ENCODE data around the gene CPT1B.
A peak's percentile ranks its signal among the peaks of the same experiment; 100 is the strongest.

Gene CPT1B

GRCh38 chr22:50585781-50586180 lies 7.6 kb upstream of the CPT1B start:
- no peak for DNase-seq (ENCODE audit: low read depth)

DNA sequence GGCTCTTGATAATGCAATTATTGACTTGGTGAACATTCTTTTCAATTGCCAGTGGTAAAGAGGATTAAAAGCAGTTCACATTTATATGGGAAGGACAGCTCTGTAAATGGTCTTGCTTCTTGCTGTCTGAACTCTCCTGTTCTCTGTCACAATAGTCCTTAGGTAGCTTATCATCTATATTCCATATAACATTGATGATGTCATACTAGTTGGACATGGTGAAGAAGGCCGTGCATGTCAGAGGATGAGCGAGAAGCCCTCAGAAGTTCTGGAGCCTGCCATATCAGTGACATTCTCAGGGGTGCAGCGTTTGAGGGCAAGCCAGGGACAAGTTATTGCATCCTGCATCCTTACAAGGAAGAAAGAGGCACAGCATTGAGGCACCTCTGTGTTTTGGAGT lies 7.0 kb upstream of the CPT1B start:
- DNase-seq (ENCODE audit: low read depth): no peak

DNA sequence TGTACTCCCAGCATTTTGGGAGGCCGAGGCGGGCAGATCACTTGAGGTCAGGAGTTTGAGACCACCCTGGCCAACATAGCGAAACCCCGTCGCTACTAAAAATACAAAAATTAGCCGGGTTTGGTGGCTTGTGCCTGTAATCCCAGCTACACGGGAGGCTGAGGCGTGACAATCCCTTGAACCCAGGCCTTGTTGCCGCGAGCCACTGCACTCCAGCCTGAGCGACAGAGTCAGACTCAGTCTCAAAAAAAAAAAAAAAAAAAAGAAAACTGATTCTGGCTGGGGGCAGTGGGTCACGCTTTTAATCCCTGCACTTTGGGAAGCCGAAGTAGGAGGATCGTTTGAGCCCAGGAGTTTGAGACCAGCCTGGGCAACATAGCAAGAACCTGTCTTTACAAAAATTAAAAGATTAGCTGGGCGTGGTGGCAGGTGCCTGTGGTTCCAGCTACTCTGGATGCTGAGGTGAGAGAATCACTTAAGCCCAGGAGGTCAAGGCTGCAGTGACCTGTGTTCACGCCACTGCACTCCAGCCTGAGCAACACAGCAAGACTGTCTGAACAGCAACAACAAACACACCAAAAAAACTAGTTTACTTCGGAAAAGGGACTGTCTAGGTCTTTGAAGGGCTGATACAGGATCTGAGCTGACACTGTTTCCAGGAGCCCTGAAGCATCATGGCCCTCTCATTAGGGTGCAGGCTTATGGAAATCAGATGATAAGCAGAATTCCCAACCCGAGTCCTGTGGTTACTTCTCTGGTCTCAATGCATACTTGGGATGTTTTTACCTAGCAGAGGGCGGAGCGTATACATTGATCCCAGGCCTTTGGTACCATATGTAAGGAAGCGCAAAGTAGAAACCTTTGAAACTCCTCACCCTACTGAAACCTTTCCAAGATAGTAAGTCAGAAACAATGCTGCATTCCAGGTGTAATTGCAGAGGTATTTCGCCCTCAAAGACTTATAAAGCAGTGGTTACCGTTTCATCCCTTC lies 6.2 kb upstream of the CPT1B start:
- no peak for DNase-seq (ENCODE audit: low read depth)

GRCh38 chr22:50583294-50583861 lies 5.2 kb upstream of the CPT1B start:
- no peak for DNase-seq (ENCODE audit: low read depth)

DNA sequence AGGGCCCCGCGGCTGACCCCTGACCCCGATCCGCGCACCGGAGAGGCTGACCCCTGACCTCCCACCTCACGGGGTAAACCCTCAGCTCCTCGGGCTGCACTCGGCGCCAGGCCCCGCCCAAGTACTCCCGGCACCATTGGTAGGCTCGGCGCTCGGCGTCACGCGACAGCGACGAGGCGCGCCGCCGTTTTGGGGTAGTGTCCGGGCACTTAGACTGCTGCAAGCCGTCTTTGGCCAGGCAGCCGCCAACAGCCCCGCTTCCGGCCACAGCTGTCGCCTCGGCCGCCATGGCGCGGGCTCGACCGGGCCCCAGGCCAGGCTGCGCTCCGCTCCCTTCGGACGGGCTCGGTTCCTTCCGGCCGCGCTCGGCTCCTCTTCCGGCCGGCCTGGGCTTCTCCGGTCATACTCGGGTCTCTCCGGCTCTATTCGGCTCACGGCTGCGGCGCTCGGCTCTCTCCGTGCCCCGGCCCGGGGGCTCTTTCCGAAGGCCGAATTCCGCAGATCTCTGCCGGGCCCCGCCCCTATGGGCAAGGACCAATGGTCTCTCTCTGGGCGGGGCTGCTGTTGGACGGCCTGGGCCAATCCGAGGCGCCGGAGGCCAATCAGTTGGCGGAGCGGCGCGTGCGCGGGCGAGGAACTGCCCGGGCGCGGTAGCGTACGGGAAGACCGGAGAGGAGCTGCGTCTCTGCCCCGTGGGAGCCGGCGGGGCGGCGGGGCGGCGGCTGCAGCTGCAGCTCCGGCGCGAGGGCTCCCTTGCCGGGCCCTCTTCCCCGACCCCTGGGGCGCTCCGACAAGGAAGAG lies 4.5 kb upstream of the CPT1B start, which contains the start of gene CHKB:
TSS of gene CHKB (minus strand) at position 357 of the 801 bp plus-strand sequence. CDS start at position 289, 68 bp downstream.
- peak; percentile 97 for DNase-seq (ENCODE audit: low read depth)

- no peak for DNase-seq (ENCODE audit: low read depth)
These were observed 3.8 kb upstream of the CPT1B start for GRCh38 chr22:50581950-50582492.

GRCh38 chr22:50581031-50581949 lies 3.1 kb upstream of the CPT1B start:
- no peak for DNase-seq (ENCODE audit: low read depth)

DNA sequence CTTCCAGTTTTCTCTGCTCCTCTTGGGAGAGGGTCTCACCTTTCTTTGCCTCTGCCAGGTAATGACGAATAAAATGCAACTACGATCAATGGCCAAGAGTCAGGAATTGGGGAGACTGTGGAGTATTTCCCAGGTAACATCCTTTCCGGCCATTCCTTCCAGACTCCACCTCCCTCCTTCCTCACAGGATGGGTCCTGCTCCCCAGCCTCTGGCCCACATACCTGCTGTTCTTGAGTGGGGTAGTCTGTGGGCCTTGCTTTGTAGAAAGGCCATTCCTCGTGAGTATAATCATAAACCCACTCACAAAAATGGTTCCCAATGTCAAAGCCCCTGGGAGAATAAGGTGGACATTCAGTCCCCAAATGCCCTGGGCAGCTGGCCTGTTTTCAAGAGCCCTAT lies 1.5 kb upstream of the CPT1B start:
- no peak for DNase-seq (ENCODE audit: low read depth)

GRCh38 chr22:50578776-50579310 lies 616 bp upstream of the CPT1B start:
- no peak for DNase-seq (ENCODE audit: low read depth)

DNA sequence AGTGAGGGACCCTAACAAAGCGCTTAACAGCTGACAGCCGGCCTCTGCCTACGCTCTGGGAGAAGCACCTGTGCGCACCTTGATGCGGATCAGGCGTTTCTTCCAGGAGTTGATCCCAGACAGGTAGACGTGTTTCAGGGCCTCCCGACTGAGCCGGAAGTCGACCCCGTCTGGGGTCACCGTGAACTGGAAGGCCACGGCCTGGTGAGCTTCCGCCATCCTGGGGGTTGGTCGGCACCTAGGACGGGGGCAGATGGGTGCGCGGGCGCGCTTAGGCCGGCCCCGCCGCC lies 585 bp downstream of the CPT1B start:
- DNase-seq (ENCODE audit: low read depth): no peak

DNA sequence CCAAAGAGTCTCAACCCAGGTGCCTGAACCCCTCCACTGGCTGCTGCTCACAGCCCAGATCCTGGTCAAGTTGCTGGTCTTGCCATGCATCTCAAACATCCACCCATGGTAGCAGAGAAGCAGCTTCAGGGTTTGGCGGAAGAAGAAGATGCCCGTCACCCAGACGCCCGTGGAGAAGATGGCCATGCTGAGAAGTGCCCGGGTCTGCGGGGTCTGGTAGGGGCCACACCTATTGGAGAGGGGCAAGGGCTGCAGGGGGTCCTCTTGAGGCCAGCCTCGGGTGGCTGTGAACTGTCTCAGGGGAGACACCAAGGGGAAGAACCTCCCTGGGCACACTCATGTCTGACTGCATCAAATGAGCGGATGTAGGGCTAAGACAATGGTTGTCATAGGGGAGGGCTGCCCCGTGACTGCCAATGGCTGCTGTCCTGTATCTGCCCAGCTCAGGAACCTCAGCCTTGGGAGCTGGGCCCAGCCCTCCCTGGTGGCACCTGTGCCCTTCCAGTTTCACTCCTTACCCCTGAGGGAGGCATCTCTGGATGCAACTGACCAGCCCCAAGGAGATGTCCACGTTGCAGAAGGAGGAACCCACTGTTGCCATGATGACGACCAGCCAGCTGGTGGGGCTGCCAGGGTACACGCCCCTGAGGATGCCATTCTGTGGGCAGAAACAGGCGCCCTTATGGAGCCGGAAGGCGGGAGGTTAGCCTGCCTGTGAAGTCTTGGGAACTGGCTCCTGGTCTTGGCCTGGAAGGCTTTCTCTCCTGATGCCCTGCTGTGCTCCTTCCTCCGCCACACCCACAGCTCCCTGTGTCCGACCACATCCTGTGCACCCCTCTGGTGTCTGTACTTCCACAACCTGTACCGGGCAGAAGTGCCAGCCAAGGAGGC lies 1.2 kb downstream of the CPT1B start:
- DNase-seq (ENCODE audit: low read depth): no peak

DNA sequence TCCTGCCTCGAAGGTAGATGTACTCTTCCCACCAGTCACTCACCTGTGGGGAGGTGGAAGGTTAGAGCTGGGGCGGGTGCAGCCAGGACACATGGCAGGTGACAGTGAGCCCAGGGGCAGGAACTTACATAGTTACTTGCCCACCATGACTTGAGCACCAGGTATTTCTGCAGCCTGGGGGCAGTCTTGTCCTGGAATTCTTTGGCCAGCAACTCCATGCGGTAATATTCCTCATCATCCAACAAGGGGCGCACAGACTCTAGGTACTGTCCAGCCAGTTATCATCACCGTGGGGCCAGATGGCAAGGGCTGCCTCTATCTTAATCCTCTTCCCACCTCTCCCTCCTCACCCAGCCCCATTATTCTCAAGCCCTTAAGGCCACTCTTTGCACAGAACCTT lies 2.2 kb downstream of the CPT1B start:
- no peak for DNase-seq (ENCODE audit: low read depth)

GRCh38 chr22:50575426-50575941 lies 2.7 kb downstream of the CPT1B start:
- no peak for DNase-seq (ENCODE audit: low read depth)

GRCh38 chr22:50574383-50574755 lies 3.9 kb downstream of the CPT1B start:
- no peak for DNase-seq (ENCODE audit: low read depth)

GRCh38 chr22:50573491-50574382 lies 4.5 kb downstream of the CPT1B start:
- no peak for DNase-seq (ENCODE audit: low read depth)

GRCh38 chr22:50572965-50573364 lies 5.3 kb downstream of the CPT1B start:
- no peak for DNase-seq (ENCODE audit: low read depth)

DNA sequence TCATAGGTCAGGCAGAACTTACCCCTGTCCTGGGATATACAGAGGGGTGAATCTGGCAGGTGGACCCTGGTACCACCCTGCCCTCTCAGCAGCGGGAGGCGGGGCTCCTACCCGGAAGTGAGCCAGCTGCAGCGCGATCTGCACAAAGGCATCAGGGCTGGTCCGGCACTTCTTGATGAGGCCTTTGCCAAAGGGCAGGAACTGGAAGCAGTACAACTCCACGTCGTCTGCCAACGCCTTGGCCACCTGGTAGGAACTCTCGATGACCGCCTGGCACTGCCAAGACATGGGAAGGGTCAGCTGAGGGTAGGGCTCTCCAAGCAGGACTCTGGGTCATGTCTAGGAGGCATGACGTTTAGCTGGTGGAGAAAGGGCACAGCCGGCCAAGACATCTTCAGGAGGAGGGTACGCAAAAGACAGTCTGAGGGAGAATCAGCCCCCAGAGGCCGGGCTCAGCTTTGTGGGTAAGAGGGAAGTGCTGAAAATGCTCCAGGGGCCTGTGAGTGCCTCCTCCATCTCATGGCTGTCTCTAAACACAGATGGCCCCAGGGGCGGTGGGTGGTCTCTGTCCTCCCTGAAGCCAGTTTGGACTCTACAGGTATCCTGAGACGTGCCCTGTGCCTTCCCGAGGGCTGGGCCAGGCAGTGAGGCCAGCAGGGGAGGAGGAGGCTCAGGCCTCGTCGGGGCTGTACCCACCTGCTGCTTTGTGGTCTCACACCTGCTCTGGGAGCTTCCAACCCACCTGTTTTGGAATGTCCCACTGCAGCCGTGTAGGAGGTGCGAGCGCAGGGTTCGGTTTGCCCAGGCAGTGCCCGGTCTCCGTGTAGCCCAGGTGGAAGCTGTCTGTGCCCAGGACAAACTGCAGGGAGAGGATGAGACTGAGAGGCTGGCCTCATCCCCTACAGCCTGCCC lies 6.7 kb downstream of the CPT1B start:
- no peak for DNase-seq (ENCODE audit: low read depth)

DNA sequence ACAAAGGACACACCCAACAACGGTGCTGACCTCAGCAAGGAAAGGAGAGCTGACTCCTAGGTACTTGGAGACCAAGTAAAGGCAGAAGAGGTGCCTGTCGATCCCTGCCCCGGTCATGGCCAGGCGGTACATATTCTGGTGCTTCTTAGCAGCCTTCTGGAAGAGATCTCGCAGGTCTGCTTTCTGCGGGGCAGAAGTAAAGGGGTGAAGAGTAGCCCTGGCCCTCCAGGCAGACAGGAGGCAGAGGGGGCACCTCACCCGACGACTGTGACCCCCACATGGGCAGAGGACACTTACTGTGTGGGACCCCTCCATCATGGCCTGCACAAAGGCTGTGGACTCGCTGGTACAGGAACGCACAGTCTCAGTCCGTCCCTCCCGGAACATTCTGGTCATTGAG lies 7.4 kb downstream of the CPT1B start:
- DNase-seq (ENCODE audit: low read depth): no peak

Measured in fibroblast of gingiva (primary cell).